Brain microvascular endothelial cell (primary cell): ENCODE results near the gene IL31.
"Not testable (repeated sequence)": the region's sequence is repeated elsewhere in the genome, so short reads cannot be mapped to it uniquely, and the experiment has no call there.

Experiments
- DNase-seq: peaks from one replicate; pipeline ENCODE4 v3.0.0-alpha.2; 2020
- H3K27ac ChIP-seq: fragments of 250-450 bp; sonication (Bioruptor Pico); 2 replicates; pipeline ENCODE4 v1.5.1; 2020; ENCODE audit warnings: mild to moderate bottlenecking, moderate library complexity
- H3K27me3 ChIP-seq: fragments of 250-450 bp; sonication (Bioruptor Pico); replicated peaks from 2 replicates; pipeline ENCODE4 v1.5.1; 2020; ENCODE audit warnings: mild to moderate bottlenecking
- H3K36me3 ChIP-seq: fragments of 250-450 bp; sonication (Bioruptor Pico); replicated peaks from 2 replicates; pipeline ENCODE4 v1.5.1; 2020; ENCODE audit warnings: mild to moderate bottlenecking
- H3K4me3 ChIP-seq: 2 replicates; pipeline ENCODE4 v1.5.1; 2011; ENCODE audit warnings: low read depth, mild to moderate bottlenecking, control low read depth, low read length, moderate library complexity
- CTCF ChIP-seq: IDR thresholded peaks from 2 replicates; pipeline ENCODE4 v1.5.1; 2011; ENCODE audit warnings: low read depth, mild to moderate bottlenecking, moderate library complexity, low read length, control low read depth, inconsistent platforms; ENCODE audit errors: missing control alignments
- in situ Hi-C: cut with HindIII; loops from 2 replicates; pipeline ENCODE4 v1.10.0; 2017; ENCODE audit warnings: low sequenced_read_pairs, low pct_ligation_motif_present

IL31 gene

DNA sequence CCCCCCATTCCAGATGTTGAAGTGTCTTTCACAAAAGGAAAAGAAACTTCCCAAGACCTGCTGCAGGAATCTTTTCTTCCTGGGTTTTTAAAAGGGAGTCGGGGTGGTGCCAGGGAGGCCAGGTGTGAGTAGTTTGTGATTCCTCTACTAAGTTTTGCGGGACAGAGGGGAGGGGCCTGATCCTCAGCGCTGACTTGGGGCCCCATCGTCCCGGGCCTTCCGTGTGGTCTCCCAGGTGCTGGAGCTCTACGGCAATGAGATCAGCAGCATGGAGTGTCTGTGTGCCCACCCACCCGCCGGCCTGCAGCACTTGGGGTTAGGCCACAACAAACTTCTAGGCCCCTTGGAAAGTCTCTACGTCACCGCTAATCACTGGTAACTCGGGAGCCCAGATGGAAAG lies 13.4 kb upstream of the IL31 start:
- in situ Hi-C loops: no loop called here
- H3K4me3 ChIP-seq: no peak overlapping the region
- DNase-seq: no peak
- no peak overlapping the region for H3K27ac ChIP-seq
- H3K27me3 ChIP-seq: no peaks in the 10 kb centered on the region
- no peak for TF ChIP-seq CTCF
- H3K36me3 ChIP-seq: no peaks in the 10 kb centered on the region

- Histone ChIP-seq H3K36me3 (no peaks in the 10 kb centered on the region), H3K27me3 (no peaks in the 10 kb centered on the region), H3K27ac (no peak overlapping the region), H3K4me3 (no peak overlapping the region)
- no peak for TF ChIP-seq CTCF
- in situ Hi-C loops: no loop called here
- DNase-seq: no peak
Measured at GRCh38 chr12:122185494-122186082, 11.6 kb upstream of the IL31 start.

DNA sequence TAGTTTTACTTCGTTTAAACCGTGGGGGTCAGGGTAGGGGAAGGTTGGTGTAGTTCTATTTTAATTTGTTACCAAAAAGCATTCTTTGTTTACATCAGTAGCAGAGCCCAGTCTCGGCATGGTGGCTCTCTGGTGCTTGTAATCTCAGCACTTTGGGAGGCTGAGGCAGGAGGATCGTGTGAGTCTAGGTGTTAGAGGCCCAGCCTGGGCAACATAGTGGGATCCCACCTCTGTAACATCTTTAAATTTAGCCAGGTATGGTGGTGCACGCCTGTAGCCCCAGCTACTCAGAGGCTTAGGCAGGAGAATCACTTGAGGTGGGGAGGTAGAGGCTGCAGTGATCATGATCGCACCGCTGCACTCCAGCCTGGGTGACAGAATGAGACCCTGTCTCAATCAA lies 11.1 kb upstream of the IL31 start:
- Histone ChIP-seq H3K36me3 (no peaks in the 10 kb centered on the region), H3K27me3 (no peaks in the 10 kb centered on the region), H3K4me3 (no peak overlapping the region), H3K27ac (no peak overlapping the region)
- in situ Hi-C loops: no loop called here
- DNase-seq: no peak
- no peak for TF ChIP-seq CTCF

GRCh38 chr12:122184517-122184916 lies 10.5 kb upstream of the IL31 start:
- no peak for DNase-seq
- TF ChIP-seq CTCF: no peak
- Histone ChIP-seq H3K4me3 (no peak overlapping the region), H3K36me3 (no peaks in the 10 kb centered on the region), H3K27ac (no peak overlapping the region), H3K27me3 (no peaks in the 10 kb centered on the region)
- in situ Hi-C loops: no loop called here

DNA sequence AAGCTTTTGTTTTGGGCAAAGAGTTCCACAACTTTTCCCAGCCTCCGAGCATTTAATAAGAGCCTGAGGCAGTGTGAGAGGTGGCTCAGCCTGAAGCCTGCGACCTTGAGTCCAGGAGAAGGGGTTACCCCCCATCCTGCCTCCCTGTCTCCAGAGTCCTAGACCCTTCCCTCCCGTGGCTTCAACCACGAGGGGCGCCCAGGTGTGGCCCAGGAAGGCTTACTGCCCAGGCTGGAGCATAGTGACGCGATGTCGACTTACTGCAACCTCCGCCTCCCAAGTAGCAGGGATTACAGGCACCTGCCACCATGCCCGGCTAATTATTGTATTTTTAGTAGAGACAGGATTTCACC lies 9.5 kb upstream of the IL31 start:
- H3K4me3 ChIP-seq: peak overlapping the region; percentile 54
- no peak overlapping the region for H3K27ac ChIP-seq
- in situ Hi-C loops: no loop called here
- no peak for DNase-seq
- H3K27me3 ChIP-seq: no peaks in the 10 kb centered on the region
- H3K36me3 ChIP-seq: no peaks in the 10 kb centered on the region
- no peak for TF ChIP-seq CTCF

- Histone ChIP-seq H3K4me3 (peak within 1 kb of the TSS; percentile 54), H3K27ac (no peak within 1 kb of the TSS), H3K27me3 (no peaks in the 10 kb centered on the region), H3K36me3 (no peaks in the 10 kb centered on the region)
- in situ Hi-C loops: no loop called here
- no peak for DNase-seq
- TF ChIP-seq CTCF: no peak
Measured at GRCh38 chr12:122182887-122183587, 9.0 kb upstream of the IL31 start, which contains the start of gene LRRC43. Gene LRRC43, plus strand, starts transcription at chr12:122183123. Its CDS starts 22 bp downstream, at chr12:122183145.

GRCh38 chr12:122176473-122176872 lies 2.5 kb upstream of the IL31 start:
- DNase-seq, H3K27ac ChIP-seq, H3K27me3 ChIP-seq, H3K4me3 ChIP-seq, in situ Hi-C loops, H3K36me3 ChIP-seq: not testable (repeated sequence)
